ENCODE results near the gene SYK.

SYK gene

GRCh38 chr9:90854637-90855175 lies 53.1 kb downstream of the SYK start:
- TF ChIP-seq CTCF (conservative IDR thresholded peaks at IDR 0.05; ENCODE audit: low read length) (no peak), EZH2phosphoT487 (IDR thresholded peaks at IDR 0.05; ENCODE audit: borderline replicate concordance) (no peak)
- Histone ChIP-seq H3K79me2 (ENCODE audit: insufficient read depth, low read length) (peaks cover 5% of the 10 kb centered on the region; the same call in 1 of the 2 replicates), H3K27me3 (ENCODE audit: insufficient read depth, low read length, poor library complexity, severe bottlenecking) (no peaks in the 10 kb centered on the region), H3K36me3 (ENCODE audit: insufficient read depth, low read length) (peaks cover 24% of the 10 kb centered on the region; the same call in 1 of the 2 replicates), H3K9me3 (ENCODE audit: insufficient read depth, low read depth, low read length) (no peaks in the 10 kb centered on the region), H3K4me2 (ENCODE audit: low read depth, low read length, poor library complexity, severe bottlenecking) (peak overlapping the region; percentile 14), H3K9me2 (replicated peaks; ENCODE audit: low read depth, low read length) (no peaks in the 10 kb centered on the region), H2AFZ (ENCODE audit: low read length) (no peak overlapping the region), H3K4me1 (ENCODE audit: insufficient read depth, low read length, poor library complexity, severe bottlenecking) (peaks cover 61% of the 10 kb centered on the region), H3K9ac (ENCODE audit: low read depth, low read length, poor library complexity, severe bottlenecking) (peak overlapping the region; percentile 26), H3F3A (ENCODE audit: low read depth) (peaks cover 21% of the 10 kb centered on the region; the same call in 1 of the 2 replicates), H4K20me1 (ENCODE audit: insufficient read depth, low read length, poor library complexity, severe bottlenecking) (no peaks in the 10 kb centered on the region), H3K4me3 (ENCODE audit: low read length, poor library complexity, severe bottlenecking) (no peak overlapping the region)

GRCh38 chr9:90855208-90855902 lies 53.7 kb downstream of the SYK start:
- H3K9me3 ChIP-seq (ENCODE audit: insufficient read depth, low read depth, low read length): no peaks in the 10 kb centered on the region
- peaks cover 67% of the 10 kb centered on the region for H3K4me1 ChIP-seq (ENCODE audit: insufficient read depth, low read length, poor library complexity, severe bottlenecking)
- peak overlapping the region; percentile 70 for H3K9ac ChIP-seq (ENCODE audit: low read depth, low read length, poor library complexity, severe bottlenecking)
- no peaks in the 10 kb centered on the region for H4K20me1 ChIP-seq (ENCODE audit: insufficient read depth, low read length, poor library complexity, severe bottlenecking)
- no peaks in the 10 kb centered on the region for H3K27me3 ChIP-seq (ENCODE audit: insufficient read depth, low read length, poor library complexity, severe bottlenecking)
- peaks cover 21% of the 10 kb centered on the region; the same call in 1 of the 2 replicates for H3F3A ChIP-seq (ENCODE audit: low read depth)
- peaks cover 5% of the 10 kb centered on the region; the same call in 1 of the 2 replicates for H3K79me2 ChIP-seq (ENCODE audit: insufficient read depth, low read length)
- H3K9me2 ChIP-seq (replicated peaks; ENCODE audit: low read depth, low read length): no peaks in the 10 kb centered on the region
- H2AFZ ChIP-seq (ENCODE audit: low read length): no peak overlapping the region
- no peak overlapping the region for H3K4me2 ChIP-seq (ENCODE audit: low read depth, low read length, poor library complexity, severe bottlenecking)
- H3K4me3 ChIP-seq (ENCODE audit: low read length, poor library complexity, severe bottlenecking): no peak overlapping the region
- H3K36me3 ChIP-seq (ENCODE audit: insufficient read depth, low read length): peaks cover 21% of the 10 kb centered on the region; the same call in 1 of the 2 replicates
- TF ChIP-seq EZH2phosphoT487 (IDR thresholded peaks at IDR 0.05; ENCODE audit: borderline replicate concordance): no peak
- no peak for TF ChIP-seq CTCF (conservative IDR thresholded peaks at IDR 0.05; ENCODE audit: low read length)

- Histone ChIP-seq H3K9me2 (replicated peaks; ENCODE audit: low read depth, low read length) (no peaks in the 10 kb centered on the region), H3F3A (ENCODE audit: low read depth) (peaks cover 21% of the 10 kb centered on the region; the same call in 1 of the 2 replicates), H3K4me2 (ENCODE audit: low read depth, low read length, poor library complexity, severe bottlenecking) (peak overlapping the region; percentile 66), H3K79me2 (ENCODE audit: insufficient read depth, low read length) (peaks cover 5% of the 10 kb centered on the region; the same call in 1 of the 2 replicates), H2AFZ (ENCODE audit: low read length) (no peak overlapping the region), H3K9ac (ENCODE audit: low read depth, low read length, poor library complexity, severe bottlenecking) (peak overlapping the region; percentile 70), H3K9me3 (ENCODE audit: insufficient read depth, low read depth, low read length) (no peaks in the 10 kb centered on the region), H3K4me1 (ENCODE audit: insufficient read depth, low read length, poor library complexity, severe bottlenecking) (peaks cover 73% of the 10 kb centered on the region), H3K27me3 (ENCODE audit: insufficient read depth, low read length, poor library complexity, severe bottlenecking) (no peaks in the 10 kb centered on the region), H4K20me1 (ENCODE audit: insufficient read depth, low read length, poor library complexity, severe bottlenecking) (no peaks in the 10 kb centered on the region), H3K36me3 (ENCODE audit: insufficient read depth, low read length) (peaks cover 11% of the 10 kb centered on the region; the same call in 1 of the 2 replicates), H3K4me3 (ENCODE audit: low read length, poor library complexity, severe bottlenecking) (peak overlapping the region; percentile 32)
- no peak for TF ChIP-seq EZH2phosphoT487 (IDR thresholded peaks at IDR 0.05; ENCODE audit: borderline replicate concordance)
- TF ChIP-seq CTCF (conservative IDR thresholded peaks at IDR 0.05; ENCODE audit: low read length): no peak
These were observed 55.5 kb downstream of the SYK start for GRCh38 chr9:90857091-90857490.
